HG03159 (cell line): ENCODE data around the gene BAHD1.

Source experiments
- ATAC-seq: cut with Tn5 transposase; IDR thresholded peaks from one replicate; pipeline ENCODE4 v1.9.1; 2021; ENCODE audit warnings: mild to moderate bottlenecking, moderate library complexity; ENCODE audit not compliant: unreplicated experiment

BAHD1 gene

DNA sequence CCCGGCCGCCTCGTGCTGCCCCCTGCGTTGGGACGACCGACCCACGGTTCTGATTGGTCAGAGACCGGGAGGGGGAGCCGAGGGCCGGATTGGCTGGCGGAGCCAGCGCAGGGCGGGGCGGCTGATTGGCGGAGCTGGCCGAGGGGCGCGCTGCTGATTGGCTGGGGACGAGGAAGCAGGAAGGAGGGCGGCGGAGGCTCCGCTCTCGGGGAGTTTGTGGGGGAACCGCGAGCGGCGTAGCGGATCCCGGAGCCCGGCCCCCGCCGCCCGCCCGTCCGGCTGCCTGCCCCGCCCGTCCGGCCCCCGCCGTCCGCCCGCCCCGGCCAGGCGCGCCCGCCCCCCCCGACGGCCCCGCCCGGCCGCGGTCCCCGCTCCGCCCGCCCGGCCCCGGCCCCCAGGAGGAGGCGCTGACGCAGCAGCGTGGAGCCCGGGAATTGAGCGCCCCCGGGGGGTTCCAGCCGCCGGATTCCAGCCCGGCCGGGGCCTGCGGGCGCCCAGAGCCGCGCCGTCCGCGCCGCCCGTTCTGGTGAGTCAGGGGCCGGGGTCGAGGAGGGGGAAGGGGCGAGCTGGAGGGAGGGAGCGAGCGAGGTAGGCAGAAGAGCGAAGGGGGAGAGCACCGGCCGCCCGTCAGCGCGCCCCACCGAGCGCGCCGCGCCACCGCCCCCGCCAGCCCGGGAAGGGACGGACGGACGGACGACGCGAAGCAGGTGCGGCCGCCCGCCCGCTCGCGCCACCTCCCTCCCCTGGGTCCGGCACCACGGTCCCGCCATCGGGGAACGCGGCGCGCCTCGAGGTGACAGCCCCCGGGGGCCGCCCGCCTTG, at the start of gene BAHD1:
BAHD1 (plus strand) TSS at position 211 of the 822 bp plus-strand sequence. CDS start 17,512 bp downstream, outside the sequence.
- ATAC-seq: peak; percentile 89

DNA sequence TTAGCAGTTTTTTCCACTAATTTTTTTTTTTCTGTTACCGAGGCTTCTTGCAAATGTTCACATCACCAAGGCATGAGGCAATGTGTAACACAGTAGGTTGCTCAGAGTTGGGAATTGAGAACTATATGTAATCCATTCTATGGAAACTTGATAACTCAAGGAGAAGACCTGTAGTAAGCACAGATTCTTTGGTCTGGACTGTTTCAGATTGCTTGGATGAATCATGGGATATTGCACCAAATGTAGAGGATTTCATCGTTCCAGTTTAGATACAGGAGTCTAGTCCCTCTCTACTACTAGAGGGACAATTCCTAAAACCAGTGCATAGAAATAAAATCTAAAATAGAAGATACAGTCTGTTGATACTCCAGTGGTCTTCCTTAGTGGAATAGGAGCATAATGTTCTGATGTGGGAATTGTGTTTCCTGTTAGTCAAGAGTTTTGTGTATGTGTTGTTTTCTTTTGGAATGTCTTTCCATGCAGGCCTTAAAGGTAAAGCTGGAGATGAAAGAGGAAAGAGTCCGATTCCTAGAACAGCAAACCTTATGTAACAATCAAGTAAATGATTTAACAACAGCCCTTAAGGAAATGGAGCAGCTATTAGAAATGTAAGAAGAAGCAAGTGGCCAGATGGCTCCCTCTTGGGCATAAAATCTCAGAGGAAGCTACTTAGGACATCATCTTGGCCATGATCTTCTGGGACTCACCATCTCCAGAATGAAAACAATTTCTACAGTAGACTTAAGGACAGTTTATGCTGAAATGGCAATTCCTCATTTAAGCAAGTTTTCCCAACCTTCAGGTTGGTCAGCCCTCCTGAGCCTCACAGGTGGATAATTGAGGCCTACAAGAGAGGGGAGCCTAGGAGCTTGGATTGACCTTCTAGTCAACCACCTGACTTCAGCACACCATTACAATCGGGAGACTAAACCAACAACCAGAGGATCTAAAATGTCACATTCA, 47.5 kb upstream of the BAHD1 start:
- no peak for ATAC-seq

DNA sequence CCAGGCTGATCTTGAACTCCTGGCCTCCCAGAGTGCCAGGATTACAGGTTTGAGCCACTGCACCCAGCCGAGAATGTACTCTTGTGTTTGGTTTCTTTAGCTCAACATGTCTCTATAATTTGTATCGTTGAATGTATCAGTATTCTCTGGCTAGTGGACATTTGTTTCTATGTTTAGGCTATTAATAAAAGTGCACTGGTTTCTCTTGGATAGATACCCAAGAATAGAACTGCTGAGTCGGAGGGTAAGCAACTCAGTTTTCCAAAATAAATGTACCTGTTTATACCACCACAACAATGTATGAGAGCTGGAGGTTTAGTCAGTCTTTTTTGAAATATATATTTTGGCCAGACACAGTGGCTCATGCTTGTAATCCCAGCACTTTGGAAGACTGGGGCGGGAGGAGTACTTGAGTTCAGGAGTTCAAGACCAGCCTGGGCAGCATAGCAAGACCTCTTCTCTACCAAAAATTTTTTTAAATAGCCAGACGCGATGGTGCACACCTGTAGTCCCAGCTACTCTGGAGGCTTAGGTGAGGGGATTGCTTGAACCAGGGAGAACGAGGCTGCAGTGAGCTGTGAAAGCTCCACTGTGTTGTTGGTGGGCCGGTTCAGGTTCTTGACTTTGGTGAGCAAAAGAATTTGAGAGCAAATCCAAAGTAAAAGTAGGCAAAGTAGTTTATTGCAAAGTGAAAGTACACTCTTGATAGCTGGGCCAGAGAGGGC, 42.9 kb upstream of the BAHD1 start:
- ATAC-seq: no peak

DNA sequence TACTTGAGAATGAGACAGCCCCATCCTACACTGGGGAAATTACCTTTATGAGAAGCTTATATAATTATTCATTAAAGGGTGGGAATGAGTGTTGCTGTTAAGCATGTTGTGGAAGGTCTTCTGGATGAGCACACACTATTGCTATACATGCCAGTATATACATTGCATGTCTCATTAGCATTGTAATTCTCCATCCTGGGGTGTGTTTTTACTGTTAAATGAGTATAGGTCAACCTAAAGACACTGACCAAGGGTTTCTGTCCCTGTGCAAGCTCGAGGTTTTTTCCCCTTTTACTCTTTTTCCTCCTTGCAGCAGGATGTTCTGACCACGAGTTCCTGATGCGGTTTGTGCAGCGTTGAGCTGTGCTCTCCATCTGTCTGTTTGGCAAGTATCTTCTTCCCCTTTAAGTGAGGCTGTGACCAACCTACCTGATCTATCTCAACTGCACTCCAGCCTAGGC, 42.3 kb upstream of the BAHD1 start:
- no peak for ATAC-seq

DNA sequence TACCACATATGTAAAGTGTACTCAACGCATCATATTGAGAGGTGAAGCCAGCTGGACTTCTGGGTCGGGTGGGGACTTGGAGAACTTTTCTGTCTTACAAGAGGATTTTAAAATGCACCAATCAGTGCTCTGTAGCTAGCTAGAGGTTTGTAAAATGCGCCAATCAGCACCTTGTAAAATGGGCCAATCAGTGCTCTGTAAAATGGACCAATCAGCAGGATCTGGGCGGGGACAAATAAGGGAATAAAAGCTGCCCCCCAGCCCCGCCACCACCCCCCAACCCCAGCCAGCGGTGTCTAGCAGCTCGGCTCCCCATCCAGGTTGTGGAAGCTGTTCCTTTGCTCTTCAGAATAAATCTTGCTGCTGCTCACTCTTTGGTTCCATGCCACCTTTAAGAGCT, 41.4 kb upstream of the BAHD1 start:
- ATAC-seq: no peak

DNA sequence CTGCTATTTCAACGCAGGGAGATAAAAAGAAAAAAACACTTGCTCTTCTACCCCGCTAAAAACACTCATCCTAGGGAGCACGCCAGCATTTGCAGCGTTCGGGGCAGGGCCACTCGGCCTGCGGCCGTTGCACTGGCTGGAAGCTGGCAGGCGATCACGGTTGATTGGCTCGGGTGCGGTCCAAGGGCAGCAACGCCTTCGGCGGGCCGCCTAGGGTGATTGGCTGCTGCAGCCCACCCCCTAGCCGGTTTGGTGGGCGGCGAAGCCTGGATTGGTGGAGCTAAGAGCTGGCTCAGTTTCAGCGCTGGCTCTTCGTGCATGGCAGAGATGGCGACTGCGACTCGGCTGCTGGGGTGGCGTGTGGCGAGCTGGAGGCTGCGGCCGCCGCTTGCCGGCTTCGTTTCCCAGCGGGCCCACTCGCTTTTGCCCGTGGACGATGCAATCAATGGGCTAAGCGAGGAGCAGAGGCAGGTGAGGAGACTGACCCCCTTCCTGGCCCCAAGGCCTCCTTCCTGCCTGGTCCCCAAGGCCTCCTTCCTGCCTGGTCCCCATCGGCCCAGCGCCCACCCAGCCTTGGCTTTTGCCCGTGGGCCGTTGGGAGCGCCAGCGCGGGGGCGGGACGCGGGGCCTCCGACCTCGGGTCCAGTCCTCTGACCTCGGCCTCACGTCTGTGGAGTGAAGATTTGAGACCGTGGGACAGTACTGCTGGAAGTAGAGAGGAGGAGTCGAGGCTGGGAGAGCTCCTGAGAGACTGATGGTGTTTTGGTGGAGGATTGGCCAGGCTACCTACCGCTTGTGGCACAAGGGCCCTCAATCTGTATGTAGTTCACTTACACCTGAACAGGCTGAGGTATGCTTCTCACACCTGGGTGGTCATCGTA, 35.0 kb upstream of the BAHD1 start, which contains the start of gene IVD:
IVD (plus strand) TSS at position 295 of the 881 bp plus-strand sequence; CDS start at position 328, 33 bp downstream.
- ATAC-seq: peak; percentile 85

DNA sequence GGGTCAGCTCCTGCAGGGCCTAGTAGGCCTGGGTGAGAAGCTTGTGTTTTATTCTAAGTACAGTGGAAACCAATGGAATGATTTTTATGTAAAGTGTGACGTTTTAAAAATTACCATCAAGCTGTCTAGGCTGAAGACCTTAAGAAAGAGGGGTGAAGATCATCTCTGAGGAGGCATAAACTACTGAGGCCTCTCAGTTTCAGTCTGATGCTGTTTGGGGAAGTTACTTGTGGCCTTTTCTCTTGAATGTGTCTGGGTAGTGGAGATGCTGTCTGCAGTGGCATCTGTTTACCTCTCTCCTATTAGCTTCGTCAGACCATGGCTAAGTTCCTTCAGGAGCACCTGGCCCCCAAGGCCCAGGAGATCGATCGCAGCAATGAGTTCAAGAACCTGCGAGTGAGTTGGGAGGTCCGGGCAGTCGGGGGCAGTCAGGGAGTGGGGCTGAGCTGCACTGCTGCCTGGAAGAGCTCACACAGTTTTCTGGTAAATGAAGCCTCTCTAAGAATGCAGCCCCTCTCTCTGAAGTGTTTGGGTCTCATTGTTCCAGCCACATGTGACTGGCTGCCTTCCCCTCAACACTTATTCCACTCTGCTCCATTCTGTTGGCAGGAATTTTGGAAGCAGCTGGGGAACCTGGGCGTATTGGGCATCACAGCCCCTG, 33.3 kb upstream of the BAHD1 start:
- ATAC-seq: peak; percentile 59

DNA sequence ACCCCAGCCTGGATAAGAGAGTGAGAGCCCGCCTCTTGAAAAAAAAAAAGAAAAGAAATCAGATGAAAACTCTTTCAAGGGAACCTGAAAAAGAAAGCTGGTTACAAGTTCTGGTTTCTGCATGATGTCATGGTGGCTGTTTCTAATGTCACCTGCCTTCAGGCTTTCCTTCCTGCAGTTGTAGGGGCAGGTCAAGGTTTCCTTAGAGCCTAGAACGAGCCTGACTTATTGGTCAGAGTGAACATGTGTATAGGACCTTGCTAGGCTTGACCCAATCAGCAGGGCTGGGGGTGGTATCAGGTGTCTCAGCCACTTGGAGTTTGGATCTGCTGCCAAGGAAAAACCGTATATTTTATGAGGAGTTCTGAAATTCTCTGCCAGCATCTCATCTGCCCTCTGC, 31.4 kb upstream of the BAHD1 start:
- ATAC-seq: no peak

DNA sequence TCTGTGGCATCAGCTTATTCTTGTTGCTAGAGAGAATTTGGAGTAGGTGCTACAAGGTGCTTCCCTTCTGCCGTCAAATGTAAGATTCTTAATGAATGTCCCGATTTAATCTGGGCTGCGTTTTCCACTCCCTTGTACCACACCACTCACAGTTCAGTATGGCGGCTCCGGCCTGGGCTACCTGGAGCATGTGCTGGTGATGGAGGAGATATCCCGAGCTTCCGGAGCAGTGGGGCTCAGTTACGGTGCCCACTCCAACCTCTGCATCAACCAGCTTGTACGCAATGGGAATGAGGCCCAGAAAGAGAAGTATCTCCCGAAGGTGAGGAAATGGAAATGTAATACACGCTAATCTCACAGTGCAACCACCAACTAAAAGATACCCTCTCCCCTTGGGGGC, 30.3 kb upstream of the BAHD1 start:
- ATAC-seq: no peak

DNA sequence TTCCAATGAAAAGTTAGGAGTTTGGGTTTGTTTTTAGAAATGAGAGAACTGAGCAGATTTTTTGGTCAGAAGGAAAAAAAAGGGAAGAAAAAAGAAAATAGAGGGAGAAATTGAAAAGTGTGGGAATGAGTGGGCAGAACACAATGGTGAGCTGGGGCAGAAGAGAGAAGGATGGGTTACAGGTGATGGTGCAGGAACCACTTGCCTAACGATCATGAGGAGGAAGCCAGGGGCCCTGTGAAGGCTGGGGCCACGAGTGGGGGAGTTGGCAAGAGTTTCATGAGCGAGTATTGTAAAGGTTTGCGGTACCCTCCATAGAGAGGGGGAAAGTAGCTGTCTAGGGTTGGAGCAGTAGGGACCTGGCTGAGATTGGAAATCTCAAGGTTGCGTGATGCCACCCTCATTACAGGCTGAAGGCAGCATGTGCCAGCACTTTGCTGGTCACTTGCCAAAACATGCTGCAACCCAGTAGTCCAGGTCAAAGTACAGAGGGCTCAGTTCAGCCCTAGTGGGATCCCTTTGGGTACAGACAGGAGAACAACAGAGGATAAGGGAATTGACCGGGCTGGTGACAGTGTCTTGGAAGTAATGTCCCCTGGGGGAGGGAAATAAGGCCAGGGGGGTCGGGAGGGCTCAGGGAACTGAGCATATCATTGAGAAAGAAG, 28.5 kb upstream of the BAHD1 start:
- ATAC-seq: no peak

DNA sequence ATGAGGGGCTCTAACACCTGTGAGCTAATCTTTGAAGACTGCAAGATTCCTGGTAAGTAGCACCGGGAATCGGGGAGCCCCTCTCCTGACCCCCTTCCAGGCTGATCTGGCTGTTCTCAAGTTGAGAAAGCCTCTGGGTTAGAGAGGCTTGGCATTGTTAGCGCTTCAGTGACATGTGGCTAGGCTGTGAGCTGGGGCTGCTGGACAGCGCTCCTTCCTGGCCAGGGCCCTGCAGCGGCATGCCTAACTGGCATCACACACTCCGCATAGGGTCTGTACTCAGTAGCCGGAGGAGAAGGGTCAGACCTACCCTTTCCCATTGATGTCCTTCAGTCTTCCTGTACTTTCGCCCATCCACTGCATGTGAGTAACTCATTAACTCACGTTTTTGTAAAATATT, 27.7 kb upstream of the BAHD1 start:
- no peak for ATAC-seq

DNA sequence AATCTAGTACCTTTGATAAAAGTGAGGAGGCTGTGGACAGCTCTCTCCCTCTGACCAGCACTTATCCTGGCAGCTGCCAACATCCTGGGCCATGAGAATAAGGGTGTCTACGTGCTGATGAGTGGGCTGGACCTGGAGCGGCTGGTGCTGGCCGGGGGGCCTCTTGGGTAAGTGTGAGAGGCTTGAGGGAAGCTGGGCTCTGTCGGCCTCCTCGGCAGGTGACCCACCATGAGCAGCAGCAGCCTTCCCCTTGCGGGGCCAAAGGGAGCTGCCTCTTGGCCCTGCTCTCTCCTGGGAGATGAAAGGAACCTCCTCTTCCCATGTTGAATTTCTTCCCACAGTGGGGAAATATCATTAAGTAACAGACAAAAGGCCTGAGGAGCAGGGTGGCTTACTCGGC, 25.9 kb upstream of the BAHD1 start:
- no peak for ATAC-seq

DNA sequence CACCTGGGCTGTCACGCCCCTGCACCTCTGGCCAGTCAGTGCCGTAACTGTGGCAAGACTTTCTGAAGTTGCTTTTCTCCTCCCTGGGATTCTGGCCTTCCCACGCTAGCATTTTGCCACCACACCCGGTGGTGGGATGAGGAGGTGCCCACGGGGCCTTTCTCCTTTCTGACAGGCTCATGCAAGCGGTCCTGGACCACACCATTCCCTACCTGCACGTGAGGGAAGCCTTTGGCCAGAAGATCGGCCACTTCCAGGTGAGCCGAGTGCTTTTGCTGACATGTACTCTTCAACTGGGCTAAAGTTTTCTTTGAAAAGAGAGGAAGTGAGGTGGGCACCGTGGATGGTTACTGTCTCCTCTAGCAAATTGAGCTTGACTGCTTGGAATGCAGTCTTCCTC, 25.5 kb upstream of the BAHD1 start:
- no peak for ATAC-seq

DNA sequence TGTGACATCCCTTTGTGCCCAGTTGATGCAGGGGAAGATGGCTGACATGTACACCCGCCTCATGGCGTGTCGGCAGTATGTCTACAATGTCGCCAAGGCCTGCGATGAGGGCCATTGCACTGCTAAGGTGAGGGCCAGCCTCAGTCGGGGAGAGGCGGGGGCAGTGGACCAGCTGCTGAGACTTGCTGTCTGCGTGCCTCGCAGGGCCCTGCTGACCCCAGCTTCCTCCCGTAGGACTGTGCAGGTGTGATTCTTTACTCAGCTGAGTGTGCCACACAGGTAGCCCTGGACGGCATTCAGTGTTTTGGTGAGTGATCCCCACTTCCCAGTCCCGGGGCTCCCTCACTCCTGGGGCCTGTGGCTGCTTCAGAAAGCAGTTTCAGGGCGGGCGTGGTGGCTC, 24.7 kb upstream of the BAHD1 start:
- ATAC-seq: no peak

DNA sequence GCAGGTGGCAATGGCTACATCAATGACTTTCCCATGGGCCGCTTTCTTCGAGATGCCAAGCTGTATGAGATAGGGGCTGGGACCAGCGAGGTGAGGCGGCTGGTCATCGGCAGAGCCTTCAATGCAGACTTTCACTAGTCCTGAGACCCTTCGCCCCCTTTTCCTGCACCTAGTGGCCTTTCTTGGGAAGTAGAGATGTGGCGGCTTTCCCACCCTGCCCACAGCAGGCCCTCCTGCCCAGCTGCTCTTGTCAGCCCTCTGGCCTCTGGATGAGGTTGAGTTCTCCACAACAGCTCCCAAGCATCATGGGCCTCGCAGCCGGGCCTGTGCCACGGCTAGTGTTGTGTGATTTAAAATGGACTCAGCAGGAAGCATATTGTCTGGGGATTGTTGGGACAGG, 22.6 kb upstream of the BAHD1 start:
- ATAC-seq: no peak

DNA sequence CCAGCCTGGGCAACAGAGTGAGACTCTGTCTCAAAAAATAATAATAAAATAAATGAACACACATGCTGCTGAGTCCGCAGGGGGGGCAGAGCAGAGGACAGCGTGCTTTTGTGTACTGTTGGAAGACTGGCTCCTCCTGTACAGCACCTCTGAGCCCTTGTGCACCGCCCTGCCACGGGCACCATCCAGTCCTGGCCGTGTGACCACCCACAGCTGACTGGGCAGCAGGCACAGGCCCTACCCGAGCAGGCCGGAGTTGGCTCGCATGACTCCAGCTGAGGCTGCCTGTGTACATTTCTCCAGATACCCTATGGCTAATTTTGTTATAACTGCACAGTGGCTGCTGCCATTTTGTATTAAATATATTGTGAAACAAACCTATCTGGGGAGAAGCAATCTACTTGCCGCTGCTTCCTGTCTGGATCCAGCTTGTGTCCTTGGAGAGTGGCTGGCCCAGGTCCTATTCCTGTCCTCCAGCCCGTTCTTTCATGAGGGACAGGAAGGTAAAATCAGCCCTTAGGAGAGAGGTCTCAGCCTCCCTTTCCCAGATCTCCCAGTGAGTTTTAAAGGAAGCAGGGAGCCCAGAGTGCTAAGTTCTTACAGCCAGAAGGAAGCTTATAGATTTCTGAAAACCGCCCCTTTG, 20.6 kb upstream of the BAHD1 start:
- ATAC-seq: no peak

DNA sequence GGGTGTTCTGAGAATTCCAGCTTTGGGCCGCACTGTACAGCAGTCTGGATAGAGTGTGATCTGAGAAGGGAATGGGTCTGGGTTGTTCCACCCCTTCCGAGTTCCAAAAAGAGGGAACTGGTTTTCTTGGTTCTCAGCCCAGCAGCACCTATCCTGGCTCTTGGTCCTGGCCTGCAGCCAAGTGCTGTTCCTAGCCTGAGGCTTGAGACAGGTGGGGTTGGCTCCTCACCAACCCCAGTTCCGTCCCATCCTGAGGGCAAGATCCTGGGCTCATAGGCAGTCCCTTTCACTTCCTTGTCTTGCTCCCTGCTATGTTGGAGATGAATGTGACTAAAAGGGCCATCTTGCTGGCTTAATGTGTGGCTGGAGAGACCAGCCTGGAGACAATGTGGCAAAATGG, 20.0 kb upstream of the BAHD1 start:
- ATAC-seq: no peak
